ENCODE measurements around the gene FBXO36. TPM values are rescaled to one million over a fixed set of nuclear protein-coding genes. Genes with fewer than 3 reads are reported as not detected.

The FBXO36 gene
- total RNA-seq, 1 experiment from 2014 or later = 3.6 TPM

DNA sequence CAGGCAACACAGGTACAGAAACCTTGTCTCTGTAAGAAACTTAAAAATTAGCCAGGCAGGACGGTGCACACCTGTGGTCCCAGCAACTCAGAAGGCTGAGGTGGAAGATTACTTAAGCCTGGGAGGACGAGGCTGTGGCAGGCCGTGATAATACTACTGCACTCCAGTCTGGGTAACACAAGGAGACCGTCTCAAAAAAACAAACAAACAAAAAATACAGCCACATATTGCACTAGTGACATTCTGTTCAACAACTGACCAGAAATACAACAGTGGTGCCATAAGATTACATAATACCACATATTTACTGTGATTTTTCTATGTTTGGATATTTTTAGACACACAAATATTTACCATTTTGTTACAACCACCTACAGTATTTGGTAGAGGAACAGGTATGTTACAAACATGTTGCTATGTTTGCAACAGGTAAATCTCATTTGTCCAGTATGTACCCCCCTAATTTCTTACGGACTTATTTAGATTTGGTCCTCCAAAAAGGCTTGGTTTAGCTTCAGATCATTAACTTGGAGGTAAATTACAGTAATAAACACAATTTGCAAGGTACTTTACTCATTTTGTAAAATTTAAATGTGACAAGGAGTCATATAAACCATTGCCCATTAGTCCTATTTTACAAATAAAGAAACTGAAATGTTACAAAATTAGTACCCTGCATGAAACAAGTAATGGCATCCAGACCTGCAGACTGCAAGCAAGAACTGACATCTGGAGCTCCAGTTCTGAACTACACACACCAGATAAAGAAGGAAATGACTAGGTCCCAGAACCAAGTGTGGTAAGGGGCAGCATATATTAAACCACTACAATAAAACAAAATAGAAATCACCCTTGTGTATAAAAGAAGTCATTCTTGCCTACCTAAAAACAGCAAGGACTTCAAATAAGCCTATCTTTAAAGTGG, 37.3 kb upstream of the FBXO36 start:
- Histone ChIP-seq H3K4me2 (ENCODE audit: low read length) (no peak overlapping the region), H3K36me3 (ENCODE audit: low read depth, low read length) (peaks cover 5% of the 10 kb centered on the region; the same call in 1 of the 2 replicates), H4K20me1 (ENCODE audit: low read length) (peaks cover 17% of the 10 kb centered on the region), H3F3A (ENCODE audit: low read length, unreplicated experiment) (no peaks in the 10 kb centered on the region), H3K27ac (ENCODE audit: low read length) (no peak overlapping the region), H3K79me2 (ENCODE audit: low read length) (peaks cover 85% of the 10 kb centered on the region), H3K9me2 (replicated peaks; ENCODE audit: low read length) (no peaks in the 10 kb centered on the region), H3K4me1 (ENCODE audit: insufficient read depth, low read length) (peaks cover 11% of the 10 kb centered on the region), H3K27me3 (ENCODE audit: low read length) (no peaks in the 10 kb centered on the region), H3K4me3 (ENCODE audit: low read length) (no peak overlapping the region), H3K9me3 (ENCODE audit: low read length) (no peaks in the 10 kb centered on the region), H2AFZ (ENCODE audit: low read length) (no peak overlapping the region), H3K9ac (ENCODE audit: low read length) (no peak overlapping the region)
- no TSS peak for BruUV-seq (replicated peaks)
- TF ChIP-seq EZH2phosphoT487 (IDR thresholded peaks at IDR 0.05; ENCODE audit: borderline replicate concordance, low read length) = no peak
- no peak for TF ChIP-seq EZH2 (IDR thresholded peaks at IDR 0.05; ENCODE audit: low read length, unreplicated experiment)
- TF ChIP-seq CTCF (conservative IDR thresholded peaks at IDR 0.05; ENCODE audit: low read depth, low read length) = no peak
- ATAC-seq (no peak), DNase-seq (no peak)
- POLR2A ChIA-PET (ENCODE audit: unreplicated experiment) = no interaction called here
- intact Hi-C loops (cut with micrococcal nuclease) = no loop called here
- CTCF ChIA-PET = no interaction called here

- intact Hi-C loops (cut with micrococcal nuclease) = no loop called here
- no peak for DNase-seq
- H3K36me3 ChIP-seq (ENCODE audit: low read depth, low read length) = no peaks in the 10 kb centered on the region; the same call in 1 of the 2 replicates
- no peak overlapping the region for H3K4me2 ChIP-seq (ENCODE audit: low read length)
- ChIA-PET POLR2A (ENCODE audit: unreplicated experiment) (interaction anchor here (0.6 kb wide), 1 partner anchor 40 kb away, joined by 4 read pairs; no protein-coding TSS in a partner anchor), CTCF (no interaction called here)
- no peaks in the 10 kb centered on the region for H3K9me2 ChIP-seq (replicated peaks; ENCODE audit: low read length)
- peaks cover 91% of the 10 kb centered on the region for H3K79me2 ChIP-seq (ENCODE audit: low read length)
- no TSS peak for BruUV-seq (replicated peaks)
- peaks cover 11% of the 10 kb centered on the region for H3K4me1 ChIP-seq (ENCODE audit: insufficient read depth, low read length)
- H4K20me1 ChIP-seq (ENCODE audit: low read length) = peaks cover 19% of the 10 kb centered on the region
- no peaks in the 10 kb centered on the region for H3K27me3 ChIP-seq (ENCODE audit: low read length)
- H2AFZ ChIP-seq (ENCODE audit: low read length) = no peak overlapping the region
- no peak overlapping the region for H3K27ac ChIP-seq (ENCODE audit: low read length)
- no peak for TF ChIP-seq EZH2phosphoT487 (IDR thresholded peaks at IDR 0.05; ENCODE audit: borderline replicate concordance, low read length)
- no peak for TF ChIP-seq EZH2 (IDR thresholded peaks at IDR 0.05; ENCODE audit: low read length, unreplicated experiment)
- no peak for TF ChIP-seq CTCF (conservative IDR thresholded peaks at IDR 0.05; ENCODE audit: low read depth, low read length)
- no peak overlapping the region for H3K9ac ChIP-seq (ENCODE audit: low read length)
- H3K9me3 ChIP-seq (ENCODE audit: low read length) = no peaks in the 10 kb centered on the region
- H3F3A ChIP-seq (ENCODE audit: low read length, unreplicated experiment) = no peaks in the 10 kb centered on the region
- H3K4me3 ChIP-seq (ENCODE audit: low read length) = no peak overlapping the region
- no peak for ATAC-seq
Measured at GRCh38 chr2:229887441-229887840, 34.9 kb upstream of the FBXO36 start.

DNA sequence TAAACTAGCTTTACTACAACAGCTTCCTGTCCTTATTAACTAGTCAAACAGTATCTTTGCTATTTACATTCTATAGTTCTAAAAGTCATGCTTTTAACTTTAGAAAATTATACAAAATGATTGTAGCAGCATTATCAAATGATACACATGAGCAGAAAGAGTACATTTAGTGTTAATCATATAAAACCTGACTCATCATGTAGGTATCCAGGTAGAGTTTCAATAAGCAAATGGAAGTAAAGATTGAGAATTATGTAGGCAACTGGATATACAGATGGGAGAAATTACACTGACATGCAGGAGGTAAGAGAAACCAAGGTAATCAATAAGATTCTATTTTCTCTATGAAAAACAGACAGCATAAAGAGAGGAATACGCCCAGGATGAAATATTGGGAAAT, 34.3 kb upstream of the FBXO36 start:
- peaks cover 91% of the 10 kb centered on the region for H3K79me2 ChIP-seq (ENCODE audit: low read length)
- H3F3A ChIP-seq (ENCODE audit: low read length, unreplicated experiment) = no peaks in the 10 kb centered on the region
- intact Hi-C loops (cut with micrococcal nuclease) = no loop called here
- H3K4me1 ChIP-seq (ENCODE audit: insufficient read depth, low read length) = peaks cover 11% of the 10 kb centered on the region
- DNase-seq (peak; percentile 53), ATAC-seq (peak; percentile 87)
- TF ChIP-seq EZH2phosphoT487 (IDR thresholded peaks at IDR 0.05; ENCODE audit: borderline replicate concordance, low read length) (no peak), EZH2 (IDR thresholded peaks at IDR 0.05; ENCODE audit: low read length, unreplicated experiment) (no peak), CTCF (conservative IDR thresholded peaks at IDR 0.05; ENCODE audit: low read depth, low read length) (no peak)
- peaks cover 16% of the 10 kb centered on the region for H4K20me1 ChIP-seq (ENCODE audit: low read length)
- no peaks in the 10 kb centered on the region for H3K9me3 ChIP-seq (ENCODE audit: low read length)
- H3K9me2 ChIP-seq (replicated peaks; ENCODE audit: low read length) = no peaks in the 10 kb centered on the region
- H3K36me3 ChIP-seq (ENCODE audit: low read depth, low read length) = no peaks in the 10 kb centered on the region; the same call in 1 of the 2 replicates
- ChIA-PET POLR2A (ENCODE audit: unreplicated experiment) (interaction anchor here (0.6 kb wide), 1 partner anchor 40 kb away, joined by 4 read pairs; no protein-coding TSS in a partner anchor), CTCF (no interaction called here)
- H3K27me3 ChIP-seq (ENCODE audit: low read length) = no peaks in the 10 kb centered on the region
- no peak overlapping the region for H3K4me2 ChIP-seq (ENCODE audit: low read length)
- H3K4me3 ChIP-seq (ENCODE audit: low read length) = no peak overlapping the region
- BruUV-seq (replicated peaks) = no TSS peak
- H3K27ac ChIP-seq (ENCODE audit: low read length) = no peak overlapping the region
- H2AFZ ChIP-seq (ENCODE audit: low read length) = no peak overlapping the region
- H3K9ac ChIP-seq (ENCODE audit: low read length) = no peak overlapping the region

All from PC-3 (cell line).